Heart left ventricle (tissue), 16 donors: Measurements from ENCODE around the gene FMR1. TPM values are rescaled to one million over a fixed set of nuclear protein-coding genes. Genes with fewer than 3 reads are reported as not detected.

Source experiments
- ATAC-seq, 4 donors: fragments of 200-7000 bp; cut with Tn5 transposase; one replicate each; pipeline ENCODE4 v1.9.1; 2020 to 2022; ENCODE audit warnings: moderate library complexity in 4 of 4, mild to moderate bottlenecking in 3 of 4, moderate number of reproducible peaks in 1 of 4
- DNase-seq, 5 donors: peaks; one replicate each; pipeline ENCODE4 v3.0.0-alpha.2; 2020
- H3K27ac ChIP-seq, 12 donors: fragments of 200-600 bp; sonication (generic) in 4 of 12; one replicate each; pipeline versions ENCODE4 v1.5.0 to v1.8.0; 2016 to 2022; ENCODE audit warnings: mild to moderate bottlenecking in 2 of 12
- H3K27me3 ChIP-seq, 9 donors: fragments of 200-600 bp; sonication (generic) in 2 of 9; one replicate each; pipeline versions ENCODE4 v1.5.1 to v1.8.0; 2016 to 2022; ENCODE audit warnings: mild to moderate bottlenecking in 3 of 9
- H3K36me3 ChIP-seq, 9 donors: fragments of 200-600 bp; sonication (generic) in 2 of 9; one replicate each; pipeline versions ENCODE4 v1.5.0 to v1.8.0; 2018 to 2022; ENCODE audit warnings: mild to moderate bottlenecking in 2 of 9
- H3K4me1 ChIP-seq, 12 donors: fragments of 200-600 bp; sonication (generic) in 4 of 12; one replicate each; pipeline versions ENCODE4 v1.5.0 to v1.8.0; 2016 to 2022; ENCODE audit warnings: mild to moderate bottlenecking in 3 of 12
- H3K4me3 ChIP-seq, 12 donors: fragments of 200-600 bp; sonication (generic) in 4 of 12; one replicate each; pipeline versions ENCODE4 v1.5.0 to v1.8.0; 2017 to 2022; ENCODE audit warnings: mild to moderate bottlenecking in 9 of 12, moderate library complexity in 4 of 12
- H3K9me3 ChIP-seq, 12 donors: fragments of 200-600 bp; sonication (generic) in 4 of 12; one replicate each; pipeline versions ENCODE4 v1.5.0 to v1.8.0; 2016 to 2022; ENCODE audit warnings: mild to moderate bottlenecking in 1 of 12
- POLR2A ChIP-seq, 2 donors: fragments of 450-650 bp; IDR thresholded peaks; one replicate each; pipeline ENCODE4 v1.6.1; 2017; ENCODE audit warnings: antibody characterized with exemption in 2 of 2, mild to moderate bottlenecking in 2 of 2, moderate library complexity in 2 of 2
- WGBS, 4 donors: extraction: QIAGEN DNeasy Blood & Tissue Kit in 2 of 4; methylation state at CpG; one replicate each; pipeline versions ENCODE4 v1.1.5 to v1.1.7; 2013 to 2018; 5-methylcytosine and 5-hydroxymethylcytosine counted together
- intact Hi-C, 10 donors: fragments of 100-400 bp; cut with DNase I; formaldehyde crosslinking; loops; one replicate each; pipeline versions ENCODE4 v1.11.1 to v1.14.2; 2022
- polyA plus RNA-seq, 2 donors: library from polyadenylated mRNA; stranded (reverse); fragments of 200-250 nt; gene quantifications; one replicate each; pipeline ENCODE4 v1.2.3, GENCODE V29; 2013
- total RNA-seq, 9 donors: library from RNA; depleted of rRNA in 2 of 9; stranded (reverse); fragments of >200 nt in 2 of 9; fragmentation: NEBNext Ultra II Directional in 3 of 9; extraction: Animal tissue kit (Norgen Biotek cat#: 25700) in 3 of 9; gene quantifications; one replicate each; pipeline versions ENCODE4 v1.1.0 to v1.2.4, GENCODE V29; 2016 to 2023
- TF ChIP-seq, protein P1 (sequence below), 12 donors: fragments of 200-600 bp; sonication (generic) in 4 of 12; IDR thresholded peaks; one replicate each; pipeline versions ENCODE4 v1.5.0 to v1.8.0; 2018 to 2022; ENCODE audit warnings: antibody characterized with exemption in 12 of 12, mild to moderate bottlenecking in 5 of 12
- donor health status: ischemic (EF 13 %, LVEDD 7.1; RV severe dilation, severe dysfunction).
- donor health status: healthy with polysubstance abuse.
- donor health status: DM: no; HTN: yes; CAD: no.
- donor health status: DM: no; HTN: no; CAD: no.
- donor health status: ischemic (EF 25% LVEDD 6.9; RV normal size, moderate dysfunction).
- donor health status: ischemic (EF 25% LVEDD 5.7; RV mildly dilated, moderate dysfunction).
- donor health status: healthy.
- donor health status: DM: yes; HTN: yes; CAD: no.
- donor health status: ischemic (EF 35%, LVEDD 5.7; RV mildly dilated, moderate dysfunction).
- donor health status: nonischemic (EF 11% LVEDD 7.7; RV severe dilation, severe dysfunction).
- donor health status: DM: yes; HTN: yes; CAD: no.
- donor health status: PGD.
- donor health status: ischemic (EF 29% LVEDD 5.4; RV normal size, mild dysfunction).
- donor health status: nonischemic (EF 23%, LVEDD 6.1; RV moderate dilation, normal function).

FMR1 gene
- total and polyA plus RNA-seq, 11 donors: 14.4 to 35.7 (median 22.4) TPM

DNA sequence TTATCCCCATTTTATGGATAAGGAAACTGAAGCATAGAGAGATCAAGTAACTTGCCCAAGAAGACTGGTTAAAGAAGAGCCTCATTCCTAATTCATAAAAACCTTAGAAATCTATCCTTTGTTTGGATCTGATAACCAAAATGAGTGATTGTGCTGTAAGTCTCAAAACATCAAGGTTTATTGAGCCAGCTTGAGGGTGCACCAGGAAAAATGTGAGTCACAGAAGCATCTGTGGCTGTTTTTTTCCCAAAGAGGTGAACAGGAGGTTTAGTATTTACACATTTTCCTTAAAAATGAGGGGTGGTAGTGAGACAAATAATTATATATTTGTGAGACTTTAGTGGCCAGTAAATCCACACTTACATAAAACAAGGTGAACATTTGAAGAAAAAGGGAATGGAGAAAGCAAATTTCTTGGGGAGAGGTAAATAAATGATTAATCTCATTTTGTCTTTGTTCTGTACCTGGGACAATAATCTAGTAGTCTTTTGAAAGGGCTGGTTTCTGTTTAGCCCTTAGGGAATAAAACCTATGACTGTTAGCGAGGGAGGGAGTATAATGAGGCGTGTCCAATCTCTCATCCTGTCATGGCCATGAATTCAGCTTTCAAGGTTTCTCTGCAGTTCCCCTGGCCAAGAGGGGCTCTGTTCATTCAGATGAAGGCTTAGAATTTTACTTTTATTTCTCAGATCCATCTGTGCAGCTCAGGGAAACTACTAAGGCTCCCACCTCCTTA lies 12.2 kb upstream of the FMR1 start:
- Histone ChIP-seq H3K4me3 (no peak overlapping the region), H3K27me3 (no peaks in the 10 kb centered on the region), H3K4me1 (no peaks in the 10 kb centered on the region), H3K27ac (no peak overlapping the region), H3K36me3 (no peaks in the 10 kb centered on the region), H3K9me3 (no peaks in the 10 kb centered on the region)
- DNase-seq: no peak
- no peak for TF ChIP-seq POLR2A (IDR thresholded peaks at IDR 0.05)
- TF ChIP-seq, protein P1, sequence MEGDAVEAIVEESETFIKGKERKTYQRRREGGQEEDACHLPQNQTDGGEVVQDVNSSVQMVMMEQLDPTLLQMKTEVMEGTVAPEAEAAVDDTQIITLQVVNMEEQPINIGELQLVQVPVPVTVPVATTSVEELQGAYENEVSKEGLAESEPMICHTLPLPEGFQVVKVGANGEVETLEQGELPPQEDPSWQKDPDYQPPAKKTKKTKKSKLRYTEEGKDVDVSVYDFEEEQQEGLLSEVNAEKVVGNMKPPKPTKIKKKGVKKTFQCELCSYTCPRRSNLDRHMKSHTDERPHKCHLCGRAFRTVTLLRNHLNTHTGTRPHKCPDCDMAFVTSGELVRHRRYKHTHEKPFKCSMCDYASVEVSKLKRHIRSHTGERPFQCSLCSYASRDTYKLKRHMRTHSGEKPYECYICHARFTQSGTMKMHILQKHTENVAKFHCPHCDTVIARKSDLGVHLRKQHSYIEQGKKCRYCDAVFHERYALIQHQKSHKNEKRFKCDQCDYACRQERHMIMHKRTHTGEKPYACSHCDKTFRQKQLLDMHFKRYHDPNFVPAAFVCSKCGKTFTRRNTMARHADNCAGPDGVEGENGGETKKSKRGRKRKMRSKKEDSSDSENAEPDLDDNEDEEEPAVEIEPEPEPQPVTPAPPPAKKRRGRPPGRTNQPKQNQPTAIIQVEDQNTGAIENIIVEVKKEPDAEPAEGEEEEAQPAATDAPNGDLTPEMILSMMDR (IDR thresholded peaks at IDR 0.05): no peak
- intact Hi-C loops: no loop called here
- ATAC-seq: no peak
- 55 to 92% (median 76%) methylated on average over 2 of the region's 2 CpGs for WGBS, 4 donors

DNA sequence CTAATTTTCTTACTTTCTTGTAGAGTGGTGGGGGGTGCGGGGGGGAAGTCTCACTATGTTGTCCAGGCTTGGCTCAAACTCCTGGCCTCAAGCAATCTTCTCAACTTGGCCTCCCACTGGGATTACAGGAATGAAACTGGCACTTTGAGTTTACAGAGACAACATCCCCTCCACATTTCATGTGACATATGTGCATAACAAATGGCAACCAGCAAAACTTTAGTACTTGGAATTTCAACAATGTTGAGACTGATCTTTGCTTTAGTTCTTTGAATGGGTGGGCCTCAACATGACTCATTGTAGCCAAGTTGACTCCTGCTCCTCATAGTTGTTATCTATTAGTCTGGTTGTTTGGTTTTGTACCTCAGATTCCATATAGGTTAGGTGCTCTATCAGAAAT lies 11.4 kb upstream of the FMR1 start:
- intact Hi-C loops: no loop called here
- DNase-seq (no peak), ATAC-seq (no peak)
- H3K36me3 ChIP-seq: no peaks in the 10 kb centered on the region
- no peaks in the 10 kb centered on the region for H3K9me3 ChIP-seq
- no peak for TF ChIP-seq POLR2A (IDR thresholded peaks at IDR 0.05)
- TF ChIP-seq, protein P1 (IDR thresholded peaks at IDR 0.05): no peak
- 71 to 96% (median 85%) methylated on average over 1 of the region's 1 CpG for WGBS, 4 donors
- H3K4me1 ChIP-seq: no peaks in the 10 kb centered on the region
- no peak overlapping the region for H3K4me3 ChIP-seq
- H3K27ac ChIP-seq: no peak overlapping the region
- H3K27me3 ChIP-seq: no peaks in the 10 kb centered on the region

DNA sequence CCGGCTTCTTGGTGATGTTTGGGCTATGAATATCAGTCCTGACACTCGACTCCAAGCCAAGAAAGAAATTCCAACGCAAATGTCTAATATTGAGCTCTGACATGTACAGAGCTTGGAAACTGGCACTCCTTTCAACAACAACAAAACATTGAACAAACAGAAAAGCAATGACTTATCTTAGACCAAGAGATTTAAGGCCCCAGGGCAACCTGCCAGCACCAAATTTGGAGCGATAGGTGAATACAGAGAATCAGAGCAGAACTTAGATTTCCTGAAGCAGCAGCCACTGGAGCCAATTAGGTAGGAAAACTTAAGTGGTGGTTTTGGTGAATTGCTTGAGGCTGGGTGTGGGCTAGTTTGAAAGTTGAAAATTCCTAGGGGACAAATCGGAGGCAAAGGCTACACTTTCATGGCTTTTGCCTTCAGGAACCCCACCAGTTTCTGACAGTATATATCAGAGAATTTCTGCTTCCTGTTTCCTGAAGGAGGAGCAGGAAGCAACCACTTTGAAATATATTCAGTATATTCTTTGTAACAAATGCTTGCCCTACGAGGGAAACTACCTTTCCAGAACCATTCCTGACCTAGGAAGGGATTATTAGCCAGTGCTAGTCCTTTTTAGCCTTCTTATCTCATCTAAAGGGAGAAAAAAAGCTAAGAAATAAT lies 10.1 kb upstream of the FMR1 start:
- no peak for ATAC-seq
- H3K4me1 ChIP-seq: no peaks in the 10 kb centered on the region
- no peaks in the 10 kb centered on the region for H3K36me3 ChIP-seq
- H3K4me3 ChIP-seq: no peak overlapping the region
- H3K27me3 ChIP-seq: no peaks in the 10 kb centered on the region
- intact Hi-C loops: no loop called here
- H3K27ac ChIP-seq: no peak overlapping the region
- no peak for DNase-seq
- 53 to 81% (median 65%) methylated on average over 6 of the region's 6 CpGs for WGBS, 4 donors
- no peaks in the 10 kb centered on the region for H3K9me3 ChIP-seq
- TF ChIP-seq, protein P1 (IDR thresholded peaks at IDR 0.05): no peak
- no peak for TF ChIP-seq POLR2A (IDR thresholded peaks at IDR 0.05)

DNA sequence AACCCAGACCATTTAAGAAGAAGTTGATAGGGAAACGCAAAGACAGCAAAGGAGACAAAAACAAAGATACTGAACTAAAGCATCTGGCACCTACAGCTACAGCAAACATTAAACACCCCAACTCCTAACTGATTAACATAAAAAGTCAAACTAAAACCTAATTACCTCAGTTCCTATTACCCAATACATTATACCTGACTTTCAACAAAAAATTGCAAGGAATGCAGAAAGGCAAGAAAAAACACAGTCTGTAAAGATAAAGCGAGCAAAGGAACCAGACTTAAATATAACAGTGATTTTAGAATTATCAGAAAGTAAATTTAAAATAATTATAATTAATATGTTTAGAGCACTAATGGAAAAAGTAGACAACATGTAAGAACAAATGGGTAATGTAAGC lies 9.4 kb upstream of the FMR1 start:
- intact Hi-C loops: no loop called here

More for the DNA sequence above, 9.4 kb upstream of the FMR1 start:
- ATAC-seq (no peak), DNase-seq (no peak)
- no peak for TF ChIP-seq POLR2A (IDR thresholded peaks at IDR 0.05)
- TF ChIP-seq, protein P1 (IDR thresholded peaks at IDR 0.05): no peak
- H3K4me1 ChIP-seq: no peaks in the 10 kb centered on the region
- WGBS, 4 donors: 63 to 85% (median 77%) methylated on average over 2 of the region's 2 CpGs
- no peaks in the 10 kb centered on the region for H3K27me3 ChIP-seq
- H3K36me3 ChIP-seq: no peaks in the 10 kb centered on the region
- no peak overlapping the region for H3K27ac ChIP-seq
- H3K4me3 ChIP-seq: no peak overlapping the region
- H3K9me3 ChIP-seq: no peaks in the 10 kb centered on the region
